Nephron progenitor cell (in vitro differentiated cells): Measurements from ENCODE around the gene DNAAF3.

Experiments
- DNase-seq: peaks from one replicate; pipeline ENCODE4 v3.0.0; 2021
- H3K27ac Mint-ChIP-seq: 2 replicates; pipeline ENCODE4 v1.8.0; 2021; ENCODE audit warnings: mild to moderate bottlenecking, moderate library complexity, mixed read lengths
- H3K27me3 Mint-ChIP-seq: 2 replicates; pipeline ENCODE4 v1.8.0; 2021; ENCODE audit warnings: mild to moderate bottlenecking, low read depth, mixed read lengths; ENCODE audit not compliant: poor library complexity
- H3K36me3 Mint-ChIP-seq: 2 replicates; pipeline ENCODE4 v1.8.0; 2021; ENCODE audit warnings: low read depth, mixed read lengths
- H3K4me1 Mint-ChIP-seq: 2 replicates; pipeline ENCODE4 v1.8.0; 2021; ENCODE audit warnings: mixed read lengths
- H3K4me3 Mint-ChIP-seq: 2 replicates; pipeline ENCODE4 v1.8.0; 2021; ENCODE audit warnings: mild to moderate bottlenecking, moderate library complexity, mixed read lengths
- H3K9me3 Mint-ChIP-seq: 2 replicates; pipeline ENCODE4 v1.8.0; 2021; ENCODE audit warnings: mild to moderate bottlenecking, moderate library complexity, mixed read lengths
- CTCF ChIP-seq: fragments of 200-600 bp; sonication (generic); IDR thresholded peaks from 2 replicates; pipeline ENCODE4 v1.5.0; 2021; ENCODE audit warnings: antibody characterized with exemption

DNAAF3 gene

DNA sequence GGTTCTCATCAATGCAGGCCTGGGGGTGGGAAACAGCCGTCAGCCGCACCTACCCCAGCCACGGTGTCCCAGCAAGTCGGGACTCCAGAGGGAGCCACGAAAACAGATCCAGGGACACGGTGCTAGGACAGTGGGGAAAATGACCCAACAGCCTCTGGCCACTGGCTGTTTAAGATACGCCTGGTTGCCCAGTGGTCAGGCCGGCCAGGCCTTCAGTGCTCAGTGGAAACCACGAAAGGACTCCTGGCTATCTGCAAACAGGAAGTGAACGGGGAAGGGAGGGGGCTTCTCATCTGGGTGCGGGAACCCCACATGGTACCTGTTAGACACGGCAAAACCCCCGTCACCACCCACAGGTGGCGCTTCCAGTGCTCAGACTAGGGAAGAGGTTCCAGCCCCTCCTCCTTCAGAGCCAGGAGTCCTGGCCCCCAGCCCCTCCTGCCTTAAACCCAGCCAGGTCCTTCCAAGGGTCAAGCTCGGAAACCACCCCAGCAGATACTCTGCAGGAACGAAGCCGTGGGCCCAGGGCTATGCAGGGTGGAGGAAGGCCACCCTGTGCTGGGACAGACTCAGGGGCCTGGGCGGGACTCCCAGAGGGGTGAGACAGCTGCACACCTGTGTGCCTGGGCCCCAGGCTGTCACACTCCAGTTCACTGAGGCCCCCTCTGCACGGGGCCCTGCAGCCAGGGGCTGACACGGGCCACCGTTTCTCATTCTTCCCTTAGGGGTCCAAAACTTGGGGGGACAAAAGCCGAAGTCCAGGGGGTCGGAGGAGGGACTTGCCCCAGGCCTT, 53.4 kb downstream of the DNAAF3 start:
- peaks cover 57% of the 10 kb centered on the region for H3K4me1 Mint-ChIP-seq
- H3K27me3 Mint-ChIP-seq, result peaks cover 3% of the 10 kb centered on the region
- peak overlapping the region; percentile 97 for H3K27ac Mint-ChIP-seq
- TF ChIP-seq CTCF, result no peak
- H3K4me3 Mint-ChIP-seq, result no peak overlapping the region
- no peaks in the 10 kb centered on the region for H3K9me3 Mint-ChIP-seq
- DNase-seq, result no peak
- H3K36me3 Mint-ChIP-seq, result peaks cover 13% of the 10 kb centered on the region

GRCh38 chr19:55112246-55112776, 54.1 kb downstream of the DNAAF3 start:
- DNase-seq, result no peak
- Mint-ChIP-seq H3K9me3 (no peaks in the 10 kb centered on the region), H3K27me3 (peaks cover 3% of the 10 kb centered on the region), H3K36me3 (peaks cover 13% of the 10 kb centered on the region), H3K27ac (no peak overlapping the region), H3K4me1 (peaks cover 52% of the 10 kb centered on the region), H3K4me3 (no peak overlapping the region)
- no peak for TF ChIP-seq CTCF

- H3K9me3 Mint-ChIP-seq, result no peaks in the 10 kb centered on the region
- H3K4me1 Mint-ChIP-seq, result peaks cover 47% of the 10 kb centered on the region
- H3K4me3 Mint-ChIP-seq, result no peak overlapping the region
- peaks cover 20% of the 10 kb centered on the region for H3K36me3 Mint-ChIP-seq
- TF ChIP-seq CTCF, result no peak
- peak overlapping the region; percentile 81 for H3K27ac Mint-ChIP-seq
- H3K27me3 Mint-ChIP-seq, result peaks cover 3% of the 10 kb centered on the region
- no peak for DNase-seq
These were observed 55.1 kb downstream of the DNAAF3 start for GRCh38 chr19:55111238-55111831.

- peaks cover 31% of the 10 kb centered on the region for H3K4me1 Mint-ChIP-seq
- no peak for TF ChIP-seq CTCF
- no peaks in the 10 kb centered on the region for H3K9me3 Mint-ChIP-seq
- H3K27me3 Mint-ChIP-seq, result no peaks in the 10 kb centered on the region
- H3K4me3 Mint-ChIP-seq, result no peak overlapping the region
- H3K36me3 Mint-ChIP-seq, result peaks cover 32% of the 10 kb centered on the region
- H3K27ac Mint-ChIP-seq, result peak overlapping the region; percentile 92
- DNase-seq, result no peak
These were observed 56.7 kb downstream of the DNAAF3 start for GRCh38 chr19:55109527-55110291.
